CD4-positive, alpha-beta T cell treated with Interleukin-21 for 1 hour (primary cell): ENCODE data around the gene PRPF6.
A peak's percentile ranks its signal among the peaks of the same experiment; 100 is the strongest.

ENCODE experiments used
- DNase-seq: peaks from one replicate; pipeline ENCODE4 v3.0.0-alpha.2; 2020

PRPF6 gene

GRCh38 chr20:63945921-63946920, 34.7 kb upstream of the PRPF6 start:
- DNase-seq, result no peak

- no peak for DNase-seq
Measured at GRCh38 chr20:63946986-63947637, 33.8 kb upstream of the PRPF6 start.

GRCh38 chr20:63947638-63948456, 33.1 kb upstream of the PRPF6 start:
- peak; percentile 33 for DNase-seq

- DNase-seq, result no peak
Measured at GRCh38 chr20:63950701-63951397, 30.1 kb upstream of the PRPF6 start.

- no peak for DNase-seq
Measured at GRCh38 chr20:63951398-63952209, 29.3 kb upstream of the PRPF6 start.

GRCh38 chr20:63952210-63952535, 28.8 kb upstream of the PRPF6 start:
- DNase-seq, result no peak

- no peak for DNase-seq
Measured at GRCh38 chr20:63952769-63953168, 28.2 kb upstream of the PRPF6 start.

- DNase-seq, result no peak
Measured at GRCh38 chr20:63953764-63954429, 27.0 kb upstream of the PRPF6 start.

GRCh38 chr20:63955281-63955826, 25.6 kb upstream of the PRPF6 start:
- DNase-seq, result peak; percentile 43

GRCh38 chr20:63955827-63956663, 24.9 kb upstream of the PRPF6 start, which contains the start of gene UCKL1:
Gene UCKL1, minus strand, starts transcription at chr20:63956416. Its CDS starts 44 bp downstream, at chr20:63956372.
- peak; percentile 91 for DNase-seq

- DNase-seq, result no peak
Measured at GRCh38 chr20:63956664-63957003, 24.3 kb upstream of the PRPF6 start.

GRCh38 chr20:63957004-63957689, 23.8 kb upstream of the PRPF6 start:
- peak; percentile 60 for DNase-seq

- DNase-seq, result peak; percentile 19
Measured at GRCh38 chr20:63957690-63958441, 23.1 kb upstream of the PRPF6 start.

- no peak for DNase-seq
Measured at GRCh38 chr20:63958471-63958870, 22.5 kb upstream of the PRPF6 start.

GRCh38 chr20:63958964-63959698, 21.8 kb upstream of the PRPF6 start:
- DNase-seq, result no peak

GRCh38 chr20:63959699-63960075, 21.2 kb upstream of the PRPF6 start:
- no peak for DNase-seq
